Upper lobe of right lung (tissue), 1 donor: ENCODE data around the gene DRAM2. TPM values are rescaled to one million over a fixed set of nuclear protein-coding genes. Genes with fewer than 3 reads are reported as not detected.

Source experiments
- ATAC-seq: fragments of 200-7000 bp; cut with Tn5 transposase; one replicate; pipeline ENCODE4 v1.9.1; 2020; ENCODE audit warnings: mild to moderate bottlenecking, moderate library complexity
- DNase-seq: peaks from one replicate; pipeline ENCODE4 v3.0.0-alpha.2; 2020
- H3K27ac ChIP-seq: fragments of 200-600 bp; one replicate; pipeline ENCODE4 v1.8.0; 2022
- H3K27me3 ChIP-seq: fragments of 200-600 bp; one replicate; pipeline ENCODE4 v1.8.0; 2022; ENCODE audit warnings: mild to moderate bottlenecking
- H3K36me3 ChIP-seq: fragments of 200-600 bp; one replicate; pipeline ENCODE4 v1.8.0; 2022
- H3K4me1 ChIP-seq: fragments of 200-600 bp; one replicate; pipeline ENCODE4 v1.8.0; 2022
- H3K4me3 ChIP-seq: fragments of 200-600 bp; one replicate; pipeline ENCODE4 v1.8.0; 2022; ENCODE audit warnings: mild to moderate bottlenecking
- H3K9me3 ChIP-seq: fragments of 200-600 bp; one replicate; pipeline ENCODE4 v1.8.0; 2022
- CTCF ChIP-seq: fragments of 200-600 bp; IDR thresholded peaks from one replicate; pipeline ENCODE4 v1.8.0; 2022; ENCODE audit warnings: antibody characterized with exemption
- intact Hi-C: fragments of 100-400 bp; cut with DNase I; formaldehyde crosslinking; loops from one replicate; pipeline ENCODE4 v1.11.0; 2022
- total RNA-seq: library from RNA; stranded (reverse); fragmentation: NEBNext Ultra II Directional; extraction: Animal tissue kit (Norgen Biotek cat#: 25700); gene quantifications from one replicate; pipeline ENCODE4 v1.2.1, GENCODE V29; 2021
- donor health status: DM: no; HTN: yes; CAD: no; lungs with severe emphysema.

DRAM2 gene
- total RNA-seq, 1 donor from 2014 or later: 50.8 TPM

- DNase-seq: no peak
- peaks cover 4% of the 10 kb centered on the region for H3K4me1 ChIP-seq
- intact Hi-C loops: no loop called here
- H3K4me3 ChIP-seq: no peak overlapping the region
- no peak for TF ChIP-seq CTCF
- H3K27me3 ChIP-seq: no peaks in the 10 kb centered on the region
- no peak for ATAC-seq
- H3K36me3 ChIP-seq: peaks cover 48% of the 10 kb centered on the region
- H3K9me3 ChIP-seq: no peaks in the 10 kb centered on the region
- H3K27ac ChIP-seq: no peak overlapping the region
These were observed 10.5 kb downstream of the DRAM2 start for GRCh38 chr1:111129376-111129775.

GRCh38 chr1:111127923-111128643, 11.8 kb downstream of the DRAM2 start:
- peak; percentile 84 for ATAC-seq
- intact Hi-C loops: no loop called here
- Histone ChIP-seq H3K9me3 (no peaks in the 10 kb centered on the region), H3K4me1 (peaks cover 4% of the 10 kb centered on the region), H3K27ac (no peak overlapping the region), H3K4me3 (no peak overlapping the region), H3K36me3 (peaks cover 61% of the 10 kb centered on the region), H3K27me3 (no peaks in the 10 kb centered on the region)
- no peak for TF ChIP-seq CTCF
- no peak for DNase-seq

- ATAC-seq: no peak
- H3K36me3 ChIP-seq: peaks cover 61% of the 10 kb centered on the region
These were observed 13.5 kb downstream of the DRAM2 start for GRCh38 chr1:111126354-111126753.

GRCh38 chr1:111116496-111116895, 23.4 kb downstream of the DRAM2 start:
- H3K27me3 ChIP-seq: no peaks in the 10 kb centered on the region
- no peak for DNase-seq
- H3K27ac ChIP-seq: no peak overlapping the region
- no peak for ATAC-seq
- H3K4me1 ChIP-seq: no peaks in the 10 kb centered on the region
- no peak overlapping the region for H3K4me3 ChIP-seq
- H3K36me3 ChIP-seq: peaks cover 52% of the 10 kb centered on the region
- intact Hi-C loops: no loop called here
- H3K9me3 ChIP-seq: no peaks in the 10 kb centered on the region
- no peak for TF ChIP-seq CTCF

More at GRCh38 chr1:111126354-111126753, 13.5 kb downstream of the DRAM2 start:
- Histone ChIP-seq H3K9me3 (no peaks in the 10 kb centered on the region), H3K27me3 (no peaks in the 10 kb centered on the region), H3K4me1 (peaks cover 4% of the 10 kb centered on the region), H3K4me3 (no peak overlapping the region), H3K27ac (no peak overlapping the region)
- intact Hi-C loops: no loop called here
- TF ChIP-seq CTCF: no peak
- no peak for DNase-seq

GRCh38 chr1:111110197-111110899, 29.5 kb downstream of the DRAM2 start:
- Histone ChIP-seq H3K4me3 (no peak overlapping the region), H3K27me3 (no peaks in the 10 kb centered on the region), H3K36me3 (peaks cover 4% of the 10 kb centered on the region), H3K27ac (no peak overlapping the region), H3K4me1 (no peaks in the 10 kb centered on the region), H3K9me3 (peaks cover 4% of the 10 kb centered on the region)
- DNase-seq: no peak
- no peak for TF ChIP-seq CTCF
- intact Hi-C loops: no loop called here
- ATAC-seq: no peak
